Measurements from ENCODE around the gene BMP6. TPM values are rescaled to one million over a fixed set of nuclear protein-coding genes. Genes with fewer than 3 reads are reported as not detected.

Gene BMP6
- total RNA-seq, 1 experiment from 2014 or later: 1.6 TPM

- POLR2A ChIA-PET: no interaction called here
- TF ChIP-seq EZH2 (IDR thresholded peaks at IDR 0.05) (no peak), ZNF274 (IDR thresholded peaks at IDR 0.05; ENCODE audit: low read depth, low read length) (no peak), EGR1 (IDR thresholded peaks at IDR 0.05; ENCODE audit: low read depth) (no peak), ELF1 (IDR thresholded peaks at IDR 0.05; ENCODE audit: borderline replicate concordance, low read depth) (no peak), CBX3 (IDR thresholded peaks at IDR 0.05; ENCODE audit: low read depth) (no peak), POLR2A (IDR thresholded peaks at IDR 0.05; ENCODE audit: borderline replicate concordance, extremely low read depth, insufficient read depth, insufficient read length) (no peak), REST (IDR thresholded peaks at IDR 0.05; ENCODE audit: low read depth) (no peak), EZH2phosphoT487 (IDR thresholded peaks at IDR 0.05; ENCODE audit: borderline replicate concordance) (no peak), SRF (IDR thresholded peaks at IDR 0.05; ENCODE audit: low read depth) (no peak), MAX (IDR thresholded peaks at IDR 0.05) (no peak), JUND (IDR thresholded peaks at IDR 0.05) (no peak)
- no TSS peak for BruUV-seq (replicated peaks)
Observed at GRCh38 chr6:7879980-7880717, 154.2 kb downstream of the BMP6 start.

More at GRCh38 chr6:7879980-7880717, 154.2 kb downstream of the BMP6 start:
- no peaks in the 10 kb centered on the region for H3K27me3 ChIP-seq (ENCODE audit: insufficient read depth, low read length)
- no peaks in the 10 kb centered on the region for H4K20me1 ChIP-seq (ENCODE audit: insufficient read depth)
- H2AFZ ChIP-seq (ENCODE audit: low read depth, low read length, poor library complexity, severe bottlenecking): no peak overlapping the region
- intact Hi-C loops (cut with micrococcal nuclease): no loop called here
- H3K9me2 ChIP-seq (ENCODE audit: insufficient read depth): no peaks in the 10 kb centered on the region
- DNase-seq (ENCODE audit: low read depth, low spot score): no peak
- no peaks in the 10 kb centered on the region for H3K4me1 ChIP-seq (ENCODE audit: control insufficient read depth in 1 of 2, insufficient read depth in 2 of 2, low read length in 2 of 2)
- H3K36me3 ChIP-seq (ENCODE audit: control insufficient read depth in 1 of 2, insufficient read depth in 2 of 2, low read length in 2 of 2): peaks cover 32 to 37% of the 10 kb centered on the region in 2 experiments
- H3K4me2 ChIP-seq (ENCODE audit: low read length): no peak overlapping the region
- H3K27ac ChIP-seq (ENCODE audit: low read depth, low read length): no peak overlapping the region
- H3K9ac ChIP-seq (ENCODE audit: low read length): no peak overlapping the region
- H3K4me3 ChIP-seq (replicated peaks in 1 of 2; ENCODE audit: low read depth in 1 of 2, low read length in 2 of 2): no peak overlapping the region
- no peaks in the 10 kb centered on the region for H3K79me2 ChIP-seq (ENCODE audit: insufficient read depth, low read length)
- ChIA-PET RAD21 (ENCODE audit: low non-redundant PET in 1 of 2, low total read pairs in 2 of 2, uncharacterized antibody in 2 of 2, unreplicated experiment in 2 of 2) (no interaction called here), CTCF (no interaction called here)
- no peaks in the 10 kb centered on the region for H3K9me3 ChIP-seq (ENCODE audit: control insufficient read depth in 1 of 2, insufficient read depth in 1 of 2, low read depth in 1 of 2, low read length in 2 of 2)
- ATAC-seq: no peak

Data from HCT116 (cell line).